GM18505 (cell line): ENCODE results near the gene COL13A1.

Experiments
- ATAC-seq: cut with Tn5 transposase; IDR thresholded peaks from one replicate; pipeline ENCODE4 v1.9.1; 2021; ENCODE audit not compliant: unreplicated experiment
- POLR2A ChIP-seq: IDR thresholded peaks from 4 replicates; pipeline ENCODE4 v1.6.1; 2011; ENCODE audit warnings: borderline replicate concordance; ENCODE audit not compliant: insufficient read depth, insufficient read length; ENCODE audit errors: extremely low read depth

COL13A1 gene

GRCh38 chr10:69979174-69979573 is 177.5 kb downstream of the COL13A1 start:
- no peak for ATAC-seq
- TF ChIP-seq POLR2A, result no peak

GRCh38 chr10:69980672-69981071 is 179.0 kb downstream of the COL13A1 start:
- no peak for ATAC-seq
- TF ChIP-seq POLR2A, result no peak

- no peak for TF ChIP-seq POLR2A
- ATAC-seq, result no peak
Measured at GRCh38 chr10:69988094-69988493, 186.4 kb downstream of the COL13A1 start.

- no peak for ATAC-seq
Measured at GRCh38 chr10:69991151-69991550, 189.4 kb downstream of the COL13A1 start.

GRCh38 chr10:69994262-69994661 is 192.6 kb downstream of the COL13A1 start:
- TF ChIP-seq POLR2A, result no peak
- ATAC-seq, result no peak

More at GRCh38 chr10:69991151-69991550, 189.4 kb downstream of the COL13A1 start:
- TF ChIP-seq POLR2A, result no peak

- ATAC-seq, result no peak
- no peak for TF ChIP-seq POLR2A
Measured at GRCh38 chr10:69996611-69997010, 194.9 kb downstream of the COL13A1 start.

- ATAC-seq, result no peak
- TF ChIP-seq POLR2A, result no peak
Measured at GRCh38 chr10:70000262-70000661, 198.6 kb downstream of the COL13A1 start.

GRCh38 chr10:70007116-70007820 is 205.6 kb downstream of the COL13A1 start:
- no peak for ATAC-seq

More at GRCh38 chr10:70007116-70007820, 205.6 kb downstream of the COL13A1 start:
- no peak for TF ChIP-seq POLR2A
